Thoracic aorta (tissue), 2 donors: ENCODE data around the gene ARHGAP8. TPM values are rescaled to one million over a fixed set of nuclear protein-coding genes. Genes with fewer than 3 reads are reported as not detected.

Source experiments
- ATAC-seq: fragments of 150-250 bp; one replicate; pipeline ENCODE4 v1.8.0; 2017; ENCODE audit warnings: low read depth; ENCODE audit not compliant: insufficient number of reproducible peaks, low FRiP score
- DNase-seq: peaks from one replicate; pipeline ENCODE4 v3.0.0-alpha.2; 2020; ENCODE audit warnings: low spot score
- H3K27ac ChIP-seq, 2 donors: fragments of 200-600 bp; sonication (generic); 1 replicate in 1 of 2; 2 replicates in 1 of 2; pipeline ENCODE4 v1.5.1; 2016; ENCODE audit warnings: mild to moderate bottlenecking in 2 of 2, moderate library complexity in 2 of 2
- H3K27me3 ChIP-seq: fragments of 200-600 bp; sonication (generic); replicated peaks from 2 replicates; pipeline ENCODE4 v1.6.0; 2016; ENCODE audit warnings: mild to moderate bottlenecking; ENCODE audit not compliant: insufficient read depth
- H3K36me3 ChIP-seq: fragments of 200-600 bp; sonication (generic); one replicate; pipeline ENCODE4 v1.5.1; 2016
- H3K4me1 ChIP-seq, 2 donors: fragments of 200-600 bp; sonication (generic); 1 replicate in 1 of 2; 2 replicates in 1 of 2; pipeline versions ENCODE4 v1.5.1 to v1.6.0; 2016; ENCODE audit warnings: low read depth in 2 of 2, mild to moderate bottlenecking in 1 of 2; ENCODE audit not compliant: control insufficient read depth in 1 of 2
- H3K4me3 ChIP-seq: fragments of 200-600 bp; sonication (generic); 2 replicates; pipeline ENCODE4 v1.5.1; 2016; ENCODE audit warnings: mild to moderate bottlenecking
- H3K9me3 ChIP-seq: fragments of 200-600 bp; sonication (generic); 2 replicates; pipeline ENCODE4 v1.5.1; 2016
- total RNA-seq, 2 donors: library from RNA; depleted of rRNA; stranded (reverse); fragments of >200 nt; gene quantifications; one replicate each; pipeline versions ENCODE4 v1.1.0 to v1.2.3, GENCODE V29; 2016
- TF ChIP-seq, protein P1 (sequence below): fragments of 200-600 bp; sonication (generic); IDR thresholded peaks from one replicate; pipeline ENCODE4 v1.5.1; 2019; ENCODE audit warnings: antibody characterized with exemption

ARHGAP8 gene
- total RNA-seq, 2 donors from 2014 or later, result 1.2 to 4.0 TPM

DNA sequence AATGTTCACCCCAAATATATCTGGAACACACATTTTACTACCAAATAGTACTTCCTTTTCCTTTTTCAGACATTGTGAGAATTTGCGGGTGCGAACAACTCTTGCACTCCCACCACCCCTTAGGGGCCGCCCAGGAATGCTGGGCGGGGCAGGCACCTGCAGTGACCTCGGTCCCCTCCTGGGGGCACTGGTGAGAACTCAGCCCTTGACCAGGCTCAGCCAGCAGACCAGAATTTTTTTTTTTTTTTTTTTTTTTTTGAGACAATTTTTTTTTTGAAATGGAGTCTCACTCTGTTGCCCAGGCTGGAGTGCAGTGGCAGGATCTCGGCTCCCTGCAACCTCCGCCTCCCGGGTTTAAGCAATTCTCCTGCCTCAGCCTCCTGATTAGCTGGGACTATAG, 75.8 kb downstream of the ARHGAP8 start:
- Histone ChIP-seq H3K4me3 (no peak overlapping the region), H3K36me3 (no peaks in the 10 kb centered on the region), H3K27me3 (no peaks in the 10 kb centered on the region), H3K9me3 (no peaks in the 10 kb centered on the region), H3K27ac (no peak overlapping the region), H3K4me1 (no peaks in the 10 kb centered on the region)
- DNase-seq, result no peak
- ATAC-seq, result no peak
- TF ChIP-seq, protein P1, sequence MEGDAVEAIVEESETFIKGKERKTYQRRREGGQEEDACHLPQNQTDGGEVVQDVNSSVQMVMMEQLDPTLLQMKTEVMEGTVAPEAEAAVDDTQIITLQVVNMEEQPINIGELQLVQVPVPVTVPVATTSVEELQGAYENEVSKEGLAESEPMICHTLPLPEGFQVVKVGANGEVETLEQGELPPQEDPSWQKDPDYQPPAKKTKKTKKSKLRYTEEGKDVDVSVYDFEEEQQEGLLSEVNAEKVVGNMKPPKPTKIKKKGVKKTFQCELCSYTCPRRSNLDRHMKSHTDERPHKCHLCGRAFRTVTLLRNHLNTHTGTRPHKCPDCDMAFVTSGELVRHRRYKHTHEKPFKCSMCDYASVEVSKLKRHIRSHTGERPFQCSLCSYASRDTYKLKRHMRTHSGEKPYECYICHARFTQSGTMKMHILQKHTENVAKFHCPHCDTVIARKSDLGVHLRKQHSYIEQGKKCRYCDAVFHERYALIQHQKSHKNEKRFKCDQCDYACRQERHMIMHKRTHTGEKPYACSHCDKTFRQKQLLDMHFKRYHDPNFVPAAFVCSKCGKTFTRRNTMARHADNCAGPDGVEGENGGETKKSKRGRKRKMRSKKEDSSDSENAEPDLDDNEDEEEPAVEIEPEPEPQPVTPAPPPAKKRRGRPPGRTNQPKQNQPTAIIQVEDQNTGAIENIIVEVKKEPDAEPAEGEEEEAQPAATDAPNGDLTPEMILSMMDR, result no peak

DNA sequence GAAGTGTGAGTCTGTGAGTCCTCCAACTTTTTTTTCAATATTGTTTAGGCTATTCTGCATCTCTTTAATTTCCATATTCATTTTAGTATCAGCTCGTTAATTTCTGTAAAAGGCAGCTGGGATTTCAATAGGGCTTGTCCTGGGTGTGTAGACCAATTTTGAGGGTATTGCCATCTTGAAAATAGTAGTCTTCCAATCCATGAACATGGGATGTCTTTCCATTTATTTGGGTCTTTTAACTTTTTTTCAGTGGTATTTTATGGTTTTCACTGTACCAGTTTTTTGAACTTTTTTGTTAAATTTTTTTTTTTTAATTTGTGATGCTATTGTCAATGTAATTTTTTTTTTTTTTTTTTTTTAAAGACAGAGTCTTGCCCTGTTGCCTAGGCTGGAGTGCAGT, 79.5 kb downstream of the ARHGAP8 start:
- Histone ChIP-seq H3K4me3 (no peak overlapping the region), H3K27ac (no peak overlapping the region), H3K9me3 (peaks cover 10% of the 10 kb centered on the region), H3K4me1 (no peaks in the 10 kb centered on the region), H3K36me3 (no peaks in the 10 kb centered on the region), H3K27me3 (no peaks in the 10 kb centered on the region)
- TF ChIP-seq, protein P1, result no peak
- no peak for ATAC-seq
- DNase-seq, result no peak

DNA sequence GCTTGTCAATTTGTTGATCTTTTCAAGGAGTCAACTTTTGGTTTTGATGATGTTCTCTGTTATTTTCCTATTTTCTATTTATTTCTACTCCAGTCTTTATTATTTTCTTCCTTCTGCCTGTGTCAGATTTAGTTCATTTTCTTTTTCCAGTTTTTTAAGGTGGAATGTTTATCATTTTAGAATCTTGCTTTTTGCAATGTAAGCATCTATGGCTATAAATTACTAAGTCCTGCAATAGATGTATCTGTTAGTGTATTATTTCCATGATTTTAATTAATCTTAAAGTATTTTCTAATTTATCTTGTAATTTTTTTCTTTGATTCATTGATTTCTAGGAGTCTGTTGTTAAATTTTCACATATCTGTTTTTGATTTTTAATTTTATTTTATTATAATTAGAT, 81.7 kb downstream of the ARHGAP8 start:
- TF ChIP-seq, protein P1, result no peak
- H3K9me3 ChIP-seq, result peaks cover 10% of the 10 kb centered on the region
- H3K4me3 ChIP-seq, result no peak overlapping the region
- H3K27ac ChIP-seq, result no peak overlapping the region
- no peaks in the 10 kb centered on the region for H3K36me3 ChIP-seq
- DNase-seq, result no peak
- H3K4me1 ChIP-seq, result no peaks in the 10 kb centered on the region
- no peaks in the 10 kb centered on the region for H3K27me3 ChIP-seq
- ATAC-seq, result no peak

DNA sequence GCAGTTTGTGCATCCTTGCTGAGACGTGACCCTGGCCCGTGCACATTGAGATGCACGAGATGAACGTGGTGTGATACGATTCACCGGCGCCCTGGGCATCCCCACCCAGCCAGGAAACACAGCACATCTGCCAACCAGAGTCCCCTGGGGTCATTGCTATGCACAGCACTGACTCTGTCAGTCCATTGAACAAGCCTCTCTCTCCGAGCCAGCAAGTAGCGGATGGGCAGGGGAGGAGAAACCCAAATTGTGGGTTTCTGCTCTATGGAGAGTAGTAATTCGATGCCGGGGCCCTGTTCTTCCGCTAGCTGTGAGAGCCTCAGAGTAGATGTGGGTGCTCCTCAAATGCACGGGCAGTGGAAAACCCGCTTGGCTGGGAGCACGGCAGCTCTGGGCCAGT, 85.1 kb downstream of the ARHGAP8 start:
- DNase-seq (no peak), ATAC-seq (no peak)
- TF ChIP-seq, protein P1, result no peak
- no peaks in the 10 kb centered on the region for H3K27me3 ChIP-seq
- H3K36me3 ChIP-seq, result no peaks in the 10 kb centered on the region
- no peak overlapping the region for H3K4me3 ChIP-seq
- H3K4me1 ChIP-seq, result no peaks in the 10 kb centered on the region
- H3K27ac ChIP-seq, result no peak overlapping the region
- H3K9me3 ChIP-seq, result peaks cover 10% of the 10 kb centered on the region

DNA sequence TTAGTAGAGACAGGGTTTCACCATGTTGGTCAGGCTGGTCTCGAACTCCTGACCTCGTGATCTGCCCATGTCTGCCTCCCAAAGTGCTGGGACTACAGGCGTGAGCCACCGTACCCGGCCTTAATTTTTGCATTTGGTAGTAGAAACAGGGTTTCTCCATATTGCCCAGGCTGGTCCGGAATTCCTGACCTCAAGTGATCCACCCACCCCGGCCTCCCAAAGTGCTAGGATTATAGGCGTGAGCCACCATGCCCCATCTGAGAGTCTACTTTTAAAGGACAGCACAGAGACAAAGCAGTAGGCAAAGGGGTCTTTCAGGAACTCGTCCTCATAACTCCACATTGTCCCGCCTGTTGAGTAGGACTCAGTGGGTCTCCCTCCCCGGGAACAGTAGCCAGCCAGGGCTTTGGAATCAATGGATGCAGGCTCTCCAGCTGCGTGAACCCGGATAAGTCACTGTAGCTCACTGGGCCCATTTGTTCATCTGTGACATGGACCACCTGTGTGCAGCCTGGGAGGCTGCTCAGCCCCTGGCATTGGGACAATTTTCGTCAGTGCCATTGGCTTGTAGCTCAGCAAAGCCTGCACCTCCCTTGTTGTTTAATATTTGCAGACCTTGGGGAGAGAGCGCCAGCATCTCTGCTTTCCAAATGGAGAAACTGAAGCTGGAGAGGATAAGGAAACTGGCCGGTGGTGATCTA, 86.1 kb downstream of the ARHGAP8 start:
- DNase-seq, result no peak
- peaks cover 10% of the 10 kb centered on the region for H3K9me3 ChIP-seq
- H3K4me1 ChIP-seq, result no peaks in the 10 kb centered on the region
- H3K27me3 ChIP-seq, result no peaks in the 10 kb centered on the region
- no peaks in the 10 kb centered on the region for H3K36me3 ChIP-seq
- TF ChIP-seq, protein P1, result no peak
- no peak for ATAC-seq
- no peak overlapping the region for H3K4me3 ChIP-seq
- no peak overlapping the region for H3K27ac ChIP-seq
